ENCODE results near the gene GNG7.
"Not testable (repeated sequence)": the region's sequence is repeated elsewhere in the genome, so short reads cannot be mapped to it uniquely, and the experiment has no call there.

The GNG7 gene

DNA sequence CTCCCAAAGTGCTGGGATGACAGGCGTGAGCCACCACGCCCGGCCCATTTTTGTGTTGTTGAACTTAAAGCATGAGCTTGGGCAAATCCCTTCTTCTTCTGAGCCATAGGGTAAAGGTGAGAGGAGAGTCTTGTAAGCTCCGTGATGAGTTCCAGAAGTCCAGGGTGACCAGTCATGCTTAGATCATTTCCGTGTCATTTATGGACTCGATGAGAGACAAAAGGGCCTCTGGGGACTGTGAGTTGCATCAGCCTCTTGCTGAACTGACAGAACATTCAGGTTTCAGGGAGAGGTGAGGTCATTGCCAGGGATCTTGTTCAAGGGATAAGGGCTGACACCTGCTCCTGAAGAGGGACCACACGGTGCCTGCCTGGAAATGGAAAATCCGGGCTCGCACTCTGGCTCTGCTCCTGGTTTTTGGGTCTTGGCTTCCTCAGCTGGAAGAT, 173.0 kb downstream of the GNG7 start:
- peak; percentile 84 for DNase-seq

DNA sequence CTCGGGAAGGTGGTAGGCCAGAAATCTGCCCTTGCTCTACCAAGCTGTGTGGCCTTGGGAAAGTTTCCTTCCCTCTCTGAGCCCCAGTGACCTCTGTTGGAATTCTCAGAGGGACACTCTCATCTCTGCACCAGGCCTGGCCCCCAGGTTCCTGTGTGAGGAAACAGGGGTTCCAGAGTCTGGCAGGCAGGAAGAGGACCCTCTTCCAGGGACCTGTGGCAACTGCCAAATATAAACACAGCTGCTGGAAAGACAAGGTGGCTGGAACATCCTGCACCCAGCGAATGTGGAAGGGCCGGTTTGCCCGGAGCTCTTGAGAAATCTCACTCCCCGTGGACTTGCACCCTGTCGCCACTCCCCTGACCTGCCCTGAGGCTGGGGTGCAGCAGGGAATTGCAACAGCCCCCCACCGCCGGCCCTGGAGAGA, 173.8 kb downstream of the GNG7 start:
- no peak for DNase-seq

DNA sequence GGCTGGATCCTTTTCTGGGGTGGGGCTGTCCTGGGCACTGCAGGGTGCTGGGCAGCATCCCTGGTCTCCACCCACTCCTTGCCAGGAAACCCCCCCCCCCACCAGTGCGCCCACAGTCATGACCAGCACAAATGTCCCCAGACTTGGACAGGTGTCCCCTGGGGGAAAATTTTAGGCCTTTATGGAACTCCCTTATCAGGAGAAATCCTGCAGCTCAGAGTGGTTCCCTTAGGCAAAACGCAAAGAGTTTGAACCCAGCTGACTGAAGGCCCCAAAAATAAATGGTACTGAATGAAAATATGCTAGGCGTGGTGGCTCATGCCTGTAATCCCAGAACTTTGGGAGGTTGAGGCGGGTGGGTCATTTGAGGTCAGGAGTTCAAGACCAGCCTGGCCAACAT, 174.8 kb downstream of the GNG7 start:
- DNase-seq = no peak

DNA sequence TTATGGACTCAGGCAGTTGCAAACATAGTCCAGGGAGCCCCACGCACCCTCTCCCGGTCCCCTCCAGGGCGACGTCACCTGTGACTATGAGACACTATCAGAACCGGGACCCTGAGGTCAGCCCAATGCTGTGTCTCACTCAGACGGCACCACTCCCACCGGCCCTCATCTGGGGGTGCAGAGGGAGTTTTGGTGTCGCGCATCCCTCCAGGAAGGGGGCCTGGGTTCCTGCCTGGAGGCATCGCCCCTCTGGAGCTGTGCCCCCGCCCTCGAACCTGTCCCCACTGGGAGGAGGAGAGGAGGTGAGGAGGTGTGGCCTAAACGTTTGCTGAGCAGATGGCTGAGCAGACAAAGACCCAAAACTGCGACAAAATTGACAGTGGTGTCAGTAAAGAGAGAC, 175.3 kb downstream of the GNG7 start:
- no peak for DNase-seq

DNA sequence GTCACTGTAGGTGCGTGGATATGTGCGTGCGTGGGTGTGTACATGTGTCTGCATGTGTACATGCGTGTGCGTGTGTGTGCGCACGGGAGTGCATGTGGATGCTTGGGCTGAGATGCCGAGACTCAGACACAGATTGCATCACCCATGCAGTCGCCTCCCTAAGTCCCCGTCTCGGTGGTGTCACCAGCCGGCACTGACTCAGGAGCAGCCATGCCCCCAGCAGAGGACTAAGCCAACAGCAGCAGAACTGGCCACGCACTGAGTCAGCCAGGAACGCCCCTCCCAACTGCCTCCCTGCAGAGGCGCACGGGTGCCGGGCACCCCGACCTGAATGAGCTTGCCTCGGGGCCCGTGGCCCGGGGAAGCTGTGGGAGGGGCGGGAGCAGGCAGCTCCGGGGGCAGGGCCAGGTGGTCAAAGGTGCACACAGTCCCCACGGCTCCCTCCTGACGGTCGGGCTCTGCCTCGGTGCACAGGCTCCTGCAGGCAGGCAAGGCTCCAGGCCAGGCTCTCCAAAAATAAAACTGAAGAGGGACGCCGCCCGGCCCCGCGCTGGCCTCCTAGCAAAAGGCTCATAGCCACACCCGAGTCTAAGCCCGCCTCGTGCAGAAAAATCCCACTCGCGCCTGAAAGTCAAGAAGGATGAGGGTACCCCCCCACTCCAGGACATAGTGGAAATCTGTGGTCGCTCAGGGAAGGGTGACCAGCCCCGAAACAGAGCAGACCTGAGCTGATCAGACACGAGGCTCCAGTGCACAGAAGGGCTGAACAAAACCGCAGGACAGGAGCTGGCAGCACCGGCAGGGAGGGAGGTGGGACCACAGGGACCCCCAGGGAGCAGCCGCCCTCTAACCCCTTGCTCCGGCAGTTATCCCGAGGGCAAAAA, 177.4 kb downstream of the GNG7 start:
- no peak for DNase-seq

DNA sequence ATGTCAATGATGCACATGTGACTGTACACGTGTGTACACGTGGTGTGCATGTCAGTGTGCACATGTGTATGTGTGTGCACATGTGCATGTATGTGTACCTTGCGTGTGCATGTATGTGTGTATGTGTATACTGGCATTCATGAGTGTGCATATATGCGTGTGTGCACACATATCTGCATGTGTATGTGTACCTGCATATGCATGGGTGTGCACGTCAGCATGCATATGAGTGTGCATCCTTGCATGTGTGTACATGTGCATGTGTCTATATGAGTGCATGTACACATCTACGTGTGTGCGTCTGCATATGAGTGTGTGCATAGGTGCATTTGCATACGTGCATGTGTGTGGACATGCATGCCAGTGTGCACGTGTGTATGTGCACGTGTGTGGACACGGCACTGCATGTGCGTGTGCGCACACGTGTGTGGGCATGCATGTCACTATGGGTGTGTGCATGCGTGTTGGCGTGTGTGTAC, 178.1 kb downstream of the GNG7 start:
- no peak for DNase-seq

DNA sequence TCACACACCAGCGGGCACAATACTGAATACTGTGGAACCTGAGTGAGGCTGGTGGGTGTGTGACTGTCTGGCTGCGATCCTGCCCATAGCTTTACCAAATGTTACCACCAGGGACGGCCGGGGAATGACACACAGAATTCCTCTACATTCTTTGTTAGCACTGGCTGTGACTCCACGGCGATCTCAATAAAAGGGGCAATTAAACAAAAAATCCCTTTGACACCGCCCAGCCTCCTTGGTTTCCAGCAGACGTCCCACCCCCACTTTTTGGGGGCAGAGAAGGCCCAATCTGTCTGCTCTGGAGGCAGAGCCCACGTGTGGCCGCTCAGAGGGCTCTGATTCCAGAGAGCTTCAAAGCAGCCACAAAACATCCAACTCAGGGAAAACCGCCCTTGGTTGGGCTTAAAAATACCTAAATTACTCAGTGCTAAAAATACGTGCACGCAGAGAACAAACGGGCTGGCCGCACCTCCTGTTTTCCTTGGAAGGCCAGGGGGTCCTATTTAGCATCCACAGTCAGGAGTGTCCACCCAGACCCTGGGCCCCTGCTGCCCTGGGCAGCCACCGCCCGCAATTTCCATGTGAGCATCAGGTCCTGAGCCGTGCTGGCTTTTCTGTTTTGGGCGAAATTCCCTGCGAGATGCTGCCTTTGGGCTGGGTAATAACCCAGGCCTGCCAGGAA, 178.7 kb downstream of the GNG7 start:
- DNase-seq = no peak

DNA sequence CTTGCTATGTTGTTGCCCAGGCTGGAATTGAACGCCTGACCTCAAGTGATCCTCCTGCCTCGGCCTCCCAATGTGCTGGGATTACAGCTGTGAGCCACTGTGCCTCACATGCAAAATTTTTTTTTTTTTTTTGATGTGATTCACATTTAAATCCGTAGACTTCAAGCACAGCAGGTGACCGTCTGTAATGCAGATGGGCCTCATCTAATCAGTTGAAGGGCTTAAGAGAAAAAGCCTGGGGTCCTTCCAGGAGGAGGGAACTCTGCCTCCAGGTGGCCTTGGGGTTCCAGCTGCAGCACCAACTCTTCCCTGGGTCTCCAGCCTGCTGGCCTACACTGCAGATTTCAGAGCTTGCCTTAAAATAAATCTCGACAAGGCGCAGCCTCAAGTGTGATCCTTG, 183.0 kb downstream of the GNG7 start:
- no peak for DNase-seq

DNA sequence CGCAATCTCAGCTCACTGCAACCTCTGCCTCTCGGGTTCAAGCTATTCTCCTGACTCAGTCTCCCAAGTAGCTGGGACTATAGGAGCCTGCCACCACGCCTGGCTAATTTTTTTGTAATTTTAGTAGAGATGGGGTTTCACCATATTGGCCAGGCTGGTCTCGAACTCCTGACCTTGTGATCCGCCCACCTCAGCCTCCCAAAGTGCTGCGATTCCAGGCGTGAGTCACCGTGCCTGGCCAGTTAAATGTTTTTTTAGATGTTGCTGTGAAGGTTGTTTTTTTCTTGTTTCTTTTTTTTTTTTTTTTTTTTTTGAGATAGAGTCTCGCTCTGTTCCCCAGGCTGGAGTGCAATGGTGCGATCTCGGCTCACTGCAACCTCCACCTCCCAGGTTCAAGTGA, 183.6 kb downstream of the GNG7 start:
- DNase-seq = not testable (repeated sequence)

DNA sequence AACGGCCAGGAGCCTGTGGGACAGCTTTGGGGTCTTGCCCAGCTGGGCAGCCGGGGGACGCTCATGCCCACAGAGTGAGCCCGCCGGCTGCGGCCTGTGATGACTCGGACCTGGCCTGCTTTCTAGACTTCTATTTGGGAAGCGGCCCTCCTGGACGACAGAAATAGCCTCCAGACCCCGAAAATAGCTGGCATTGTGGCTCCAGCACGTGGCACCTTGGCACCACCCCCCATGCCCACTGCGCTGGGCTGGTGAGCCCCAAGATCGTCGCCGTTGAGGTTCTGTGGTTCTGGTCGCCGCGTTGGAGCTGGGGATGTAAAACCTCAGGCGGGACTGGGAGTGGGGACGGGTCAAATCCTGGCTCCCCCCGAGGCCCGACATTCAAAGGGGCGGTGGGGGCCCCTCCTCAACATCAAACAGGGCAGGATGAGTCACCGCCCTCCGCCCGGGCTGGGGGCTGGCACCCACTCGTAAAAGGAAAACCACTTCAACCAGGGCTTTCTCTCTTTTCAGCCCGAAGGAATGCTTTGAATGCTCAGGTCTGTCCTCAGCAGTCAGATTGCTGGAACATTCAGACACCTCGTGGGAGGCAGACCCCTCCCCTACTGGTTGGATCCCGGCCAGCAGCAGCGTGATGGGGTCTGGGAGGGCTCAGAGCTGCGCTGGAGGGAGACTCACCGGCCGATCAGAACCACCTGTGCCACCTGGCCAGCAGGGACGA, 184.5 kb downstream of the GNG7 start:
- no peak for DNase-seq

DNA sequence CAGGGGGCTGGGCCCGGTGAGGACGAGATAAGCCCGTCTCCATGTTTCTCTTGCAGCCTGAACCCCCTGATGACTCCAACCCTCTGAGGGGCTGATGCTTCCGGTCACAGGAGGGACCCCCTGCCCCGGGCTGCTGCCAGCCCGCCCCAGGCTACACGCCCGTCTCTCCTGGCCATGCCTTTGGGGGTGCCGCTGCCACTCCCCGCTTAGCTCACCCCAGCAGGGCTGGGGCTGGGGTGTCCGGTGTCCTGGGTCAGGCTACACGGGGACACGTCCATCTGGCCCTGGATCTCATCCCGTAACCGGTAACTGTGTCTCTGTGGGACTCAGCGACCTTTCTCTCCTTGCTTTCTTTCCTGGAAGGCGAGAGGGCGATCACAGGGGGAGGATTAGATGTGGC, 185.8 kb downstream of the GNG7 start:
- no peak for DNase-seq

DNA sequence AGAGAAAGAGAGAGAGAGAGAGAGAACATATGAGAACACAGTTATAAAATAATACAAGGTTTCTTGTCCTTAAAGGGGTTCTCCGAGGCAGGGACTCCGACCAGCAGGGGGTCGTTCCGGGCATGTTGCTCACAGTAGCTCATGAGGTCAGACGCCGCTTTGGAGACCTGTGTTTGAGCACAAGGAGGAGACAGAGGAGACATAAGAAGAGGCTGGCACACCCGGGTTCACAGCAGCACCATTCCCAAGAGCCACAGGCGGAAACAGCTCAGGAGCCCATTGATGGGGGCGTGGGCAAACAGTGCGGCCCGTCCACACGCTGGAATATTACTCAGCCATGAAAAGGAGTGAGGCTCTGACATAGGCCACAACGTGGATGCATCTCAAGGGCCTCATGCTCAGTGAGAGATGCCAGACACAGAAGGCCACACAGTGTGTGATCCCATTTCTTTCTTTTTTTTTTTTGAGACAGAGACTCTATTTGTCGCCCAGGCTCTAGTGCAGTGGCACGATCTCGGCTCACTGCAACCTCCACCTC, 187.4 kb downstream of the GNG7 start:
- DNase-seq = no peak

DNA sequence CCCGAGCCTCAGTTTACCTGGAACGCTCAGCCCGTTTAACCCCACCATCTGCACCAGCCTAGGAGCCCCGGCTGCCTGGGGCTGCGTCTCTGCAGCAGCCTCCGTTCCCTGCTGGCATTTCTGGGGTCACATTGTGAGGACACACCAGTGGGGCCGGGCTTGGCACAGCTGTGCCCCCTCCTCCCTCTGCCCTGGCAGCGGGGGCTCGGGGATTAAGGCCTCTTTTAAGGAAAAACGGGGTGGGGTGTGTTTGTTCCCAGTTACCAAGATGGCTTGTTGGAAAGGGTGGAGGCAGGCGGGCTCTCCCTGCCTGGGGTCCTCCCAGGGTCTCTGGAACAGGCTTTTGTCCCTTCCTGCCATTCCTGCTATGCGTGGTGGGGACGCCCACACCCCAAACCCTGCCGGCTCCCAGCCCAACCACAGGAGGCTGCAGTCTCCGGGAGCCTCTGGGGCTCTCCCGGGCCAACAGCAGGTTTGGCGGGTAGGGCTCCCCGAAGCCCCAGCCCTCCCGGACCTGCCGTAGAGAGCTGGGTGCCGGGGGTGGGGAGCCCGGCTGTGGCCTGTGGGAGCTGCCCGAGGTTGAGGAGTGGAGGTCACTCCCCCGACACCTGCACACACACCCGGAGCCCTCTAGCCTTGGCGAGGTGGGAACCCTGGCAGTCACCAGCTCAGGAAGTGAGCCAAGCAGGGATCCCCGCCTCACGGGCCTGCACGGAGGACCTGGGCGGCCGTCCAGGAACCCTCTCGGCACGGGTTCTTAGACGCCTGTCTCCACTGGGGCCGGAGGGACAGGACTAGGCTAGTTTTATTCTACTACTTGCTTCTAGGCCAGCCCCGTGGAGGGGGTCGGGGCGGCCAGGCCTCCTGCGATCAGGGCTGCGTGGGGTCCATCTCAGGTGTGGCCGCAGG, 189.7 kb downstream of the GNG7 start:
- no peak for DNase-seq

DNA sequence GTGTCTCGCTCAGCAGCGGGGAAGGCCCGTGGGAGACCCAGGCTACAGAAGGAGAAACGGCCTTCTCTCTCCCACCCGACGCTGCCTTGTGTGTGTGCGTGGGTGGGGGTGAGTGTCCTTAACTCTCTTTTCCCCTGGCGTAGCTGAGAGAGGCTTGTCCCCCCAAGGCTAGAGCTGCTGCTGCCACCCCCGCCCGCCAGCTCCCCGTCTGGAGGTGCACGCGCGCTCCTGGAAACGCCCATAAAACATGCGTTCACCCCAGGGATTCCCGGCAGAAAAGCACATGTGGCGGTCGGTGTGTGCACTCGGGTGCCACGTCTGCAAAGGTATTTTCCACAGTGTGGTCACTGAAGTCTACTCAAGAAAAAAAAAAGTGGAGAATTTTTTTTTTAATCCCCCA, 190.5 kb downstream of the GNG7 start:
- DNase-seq = no peak

DNA sequence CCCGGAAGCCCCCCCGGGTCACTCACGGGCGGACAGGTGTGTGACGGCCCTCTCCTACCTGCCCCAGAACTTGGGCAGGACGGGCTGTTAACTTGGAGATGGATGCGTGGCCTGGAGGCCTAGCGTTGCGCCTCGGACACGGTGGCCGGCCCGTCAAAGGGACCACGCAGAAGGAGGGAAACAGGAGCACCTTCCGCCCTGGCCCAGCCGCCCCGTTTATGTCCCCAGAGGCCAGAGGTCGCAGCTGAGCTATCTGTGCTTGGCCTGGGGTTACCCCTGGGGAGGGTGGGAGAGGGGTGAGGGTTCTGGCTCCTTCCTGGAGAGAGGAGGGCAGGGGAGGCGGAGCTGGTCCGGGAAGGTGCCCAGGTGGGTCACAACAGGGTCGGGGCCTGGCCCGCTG, 190.9 kb downstream of the GNG7 start:
- no peak for DNase-seq

DNA sequence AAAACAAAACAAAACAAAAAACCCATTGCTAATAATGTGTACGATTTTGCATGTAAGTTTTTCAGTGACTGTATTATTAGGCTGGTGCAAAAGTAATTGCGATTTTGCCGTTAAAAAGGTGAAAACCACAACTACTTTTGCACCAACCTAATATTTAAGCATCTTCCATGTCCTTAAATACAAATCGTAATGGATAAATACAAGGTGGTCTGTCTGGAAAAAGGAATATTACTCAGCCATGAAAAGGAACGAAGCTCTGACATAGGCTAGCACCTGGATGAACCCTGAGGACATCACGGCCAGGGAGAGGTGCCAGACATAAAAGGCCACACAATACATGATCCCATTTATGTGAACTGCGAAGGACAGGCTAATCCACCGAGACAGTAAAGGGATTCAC, 193.4 kb downstream of the GNG7 start:
- no peak for DNase-seq

DNA sequence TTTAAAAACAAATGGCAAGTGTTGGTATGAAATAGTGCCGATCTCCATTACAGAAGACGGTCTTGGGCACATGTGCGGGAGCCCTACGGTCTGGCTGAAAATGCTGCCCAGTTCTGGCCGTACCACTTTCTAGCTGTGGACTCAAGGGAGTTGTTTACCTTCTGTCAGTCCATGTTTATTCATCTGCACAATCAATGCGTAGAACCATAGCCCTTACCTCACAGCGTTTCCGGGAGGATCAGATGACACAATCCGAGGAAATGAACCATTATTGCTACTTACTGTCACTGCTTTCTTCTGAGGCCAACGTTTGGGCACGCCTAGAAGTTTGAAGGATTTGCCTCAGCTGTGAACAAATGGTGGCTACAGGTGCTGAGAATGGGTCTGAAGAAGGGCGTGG, 195.4 kb downstream of the GNG7 start:
- DNase-seq = peak; percentile 91

DNA sequence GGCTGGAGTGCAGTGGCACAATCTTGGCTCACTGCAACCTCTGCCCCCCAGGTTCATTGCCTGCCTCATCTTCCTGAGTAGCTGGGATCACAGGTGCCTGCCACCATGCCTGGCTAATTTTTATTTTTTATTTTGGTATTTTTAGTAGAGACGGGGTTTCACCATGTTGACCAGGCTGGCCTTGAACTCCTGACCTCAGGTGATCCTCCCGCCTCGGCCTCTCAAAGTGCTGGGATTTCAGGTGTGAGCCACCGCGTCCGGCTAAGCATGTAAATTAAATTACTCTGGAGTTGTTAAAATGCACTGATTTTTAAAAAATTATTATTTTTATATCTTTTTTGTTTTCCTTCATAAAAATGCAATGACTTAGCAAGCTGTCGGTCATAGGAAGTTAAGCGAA, 195.8 kb downstream of the GNG7 start:
- not testable (repeated sequence) for DNase-seq

DNA sequence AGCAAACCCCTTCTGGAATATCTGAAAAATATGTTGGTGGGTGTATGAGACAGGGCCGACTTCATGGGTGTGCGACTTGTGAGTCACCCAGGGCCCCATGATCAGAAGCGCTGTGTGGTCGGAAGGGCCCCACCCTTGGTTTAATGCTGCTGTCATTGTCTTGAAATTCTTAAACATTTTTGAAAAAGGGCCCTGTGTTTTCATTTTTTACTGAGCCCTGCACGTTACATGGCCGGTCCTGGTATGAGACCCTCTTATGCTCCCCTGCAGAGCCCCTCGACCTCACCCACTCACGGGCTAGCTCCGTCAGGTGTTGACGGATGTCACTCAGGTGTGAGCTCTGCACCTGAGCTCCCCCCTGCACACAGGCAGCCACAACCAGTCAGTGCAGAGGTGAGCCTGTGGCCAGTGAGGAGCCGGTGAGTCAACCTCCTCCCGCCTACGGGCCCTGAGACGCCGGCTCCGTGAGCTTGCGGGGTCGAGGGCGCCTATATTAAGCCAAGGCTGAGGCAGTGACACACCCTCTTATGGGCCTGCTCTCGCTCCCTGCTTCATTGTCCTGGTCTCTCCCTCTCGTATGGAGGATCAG, 198.9 kb downstream of the GNG7 start:
- DNase-seq = no peak

DNA sequence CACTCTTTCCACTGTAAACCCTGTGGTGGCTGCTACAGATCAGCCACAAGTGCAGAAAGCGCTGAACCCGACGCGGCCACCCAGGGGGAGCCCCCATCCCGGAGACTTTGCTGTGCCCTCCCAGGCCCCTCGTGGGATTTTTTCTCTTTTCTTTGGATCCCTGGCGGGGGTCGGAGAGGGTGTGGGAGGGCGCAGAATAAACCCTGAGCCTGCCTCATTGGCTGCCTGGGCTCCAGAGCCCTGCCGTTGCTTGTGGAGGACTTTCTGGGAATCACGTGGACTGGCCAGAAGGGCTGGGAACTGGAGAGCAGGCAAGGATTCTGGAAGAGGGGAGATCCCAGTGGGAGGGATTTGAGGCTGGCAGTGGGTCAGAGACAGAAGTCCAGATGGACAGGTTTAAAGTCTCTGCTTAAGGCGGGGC, 201.6 kb downstream of the GNG7 start:
- no peak for DNase-seq

DNA sequence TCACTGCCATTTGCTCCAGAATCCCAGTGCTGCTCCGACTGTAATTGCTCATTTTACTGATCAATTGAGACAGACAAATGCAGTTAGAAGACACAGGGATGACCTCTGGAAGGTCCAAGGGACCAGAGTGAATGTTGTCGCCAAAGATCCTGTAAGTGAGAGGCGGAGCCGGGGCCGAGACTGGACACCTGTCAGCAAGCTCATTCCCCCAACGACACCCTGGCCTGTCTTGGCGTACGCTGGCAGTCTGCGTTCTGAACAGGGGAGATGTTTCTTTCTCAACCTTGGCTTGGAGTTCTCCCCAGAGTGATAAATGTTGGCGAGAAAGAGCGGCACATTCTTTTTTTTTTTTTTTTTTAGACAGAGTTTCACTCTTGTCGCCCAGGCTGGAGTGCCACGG, 202.3 kb downstream of the GNG7 start:
- no peak for DNase-seq

DNA sequence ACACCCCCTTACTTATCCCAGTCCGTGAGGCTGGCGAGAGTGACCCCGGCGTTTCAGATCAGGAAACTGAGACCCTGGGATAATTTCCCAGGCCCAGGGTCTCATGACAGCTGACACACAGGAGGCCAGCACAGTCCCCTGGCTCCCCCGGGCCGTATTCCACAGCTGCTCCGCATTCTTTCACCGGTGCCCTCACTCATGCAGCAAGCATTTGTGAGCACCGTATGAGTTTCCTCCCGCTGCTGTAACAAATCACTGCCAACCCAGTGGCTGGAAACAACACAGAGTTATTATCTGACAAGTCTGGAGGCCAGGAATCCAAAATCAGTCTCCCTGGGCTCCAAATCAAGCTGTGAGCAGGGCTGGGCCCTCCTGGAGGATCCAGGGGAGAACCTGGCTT, 205.3 kb downstream of the GNG7 start:
- no peak for DNase-seq
